Vagina (tissue), 2 donors: ENCODE results near the gene C17orf100.

Source experiments
- CTCF ChIP-seq, 3 experiments: fragments of 450-650 bp in 2 of 3; fragments of 200-600 bp in 1 of 3; sonication (generic) in 1 of 3; IDR thresholded peaks; one replicate each; pipeline ENCODE4 v1.5.1; 2017 to 2019; ENCODE audit warnings: antibody characterized with exemption in 3 of 3, mild to moderate bottlenecking in 2 of 3, moderate library complexity in 2 of 3
- POLR2A ChIP-seq, 2 donors: fragments of 450-650 bp; IDR thresholded peaks; one replicate each; pipeline ENCODE4 v1.6.1; 2017; ENCODE audit warnings: antibody characterized with exemption in 2 of 2, mild to moderate bottlenecking in 2 of 2, moderate library complexity in 2 of 2
- POLR2AphosphoS5 ChIP-seq, 2 donors: sonication (generic); formaldehyde crosslinking; IDR thresholded peaks; one replicate each; pipeline ENCODE4 v1.9.0; 2017; ENCODE audit warnings: antibody characterized with exemption in 2 of 2, mild to moderate bottlenecking in 2 of 2, low read depth in 1 of 2; ENCODE audit not compliant: insufficient read depth in 1 of 2

GRCh38 chr17:6677946-6678345, 26.4 kb downstream of the C17orf100 start:
- no peak for TF ChIP-seq CTCF (IDR thresholded peaks at IDR 0.05)
- no peak for TF ChIP-seq POLR2A (IDR thresholded peaks at IDR 0.05)
- TF ChIP-seq POLR2AphosphoS5 (IDR thresholded peaks at IDR 0.05; ENCODE audit: insufficient read depth in 1 of 2, low read depth in 1 of 2), result no peak
